HEK293 (cell line): ENCODE results near the gene STYX.

Source experiments
- CTCF ChIP-seq: fragments of 450-650 bp; formaldehyde crosslinking; IDR thresholded peaks from 2 replicates; pipeline ENCODE4 v1.5.1; 2016; ENCODE audit warnings: missing biosample characterization, missing genetic modification characterization
- GLI4 ChIP-seq: fragments of 450-650 bp; formaldehyde crosslinking; IDR thresholded peaks from 2 replicates; pipeline ENCODE4 v1.5.1; 2016; ENCODE audit warnings: missing biosample characterization, missing genetic modification characterization
- PRDM10 ChIP-seq: fragments of 450-650 bp; formaldehyde crosslinking; IDR thresholded peaks from 2 replicates; pipeline ENCODE4 v1.5.1; 2016; ENCODE audit warnings: missing biosample characterization, missing genetic modification characterization
- ZNF157 ChIP-seq: fragments of 450-650 bp; formaldehyde crosslinking; IDR thresholded peaks from 2 replicates; pipeline ENCODE4 v1.5.1; 2016; ENCODE audit warnings: missing biosample characterization, missing genetic modification characterization
- ZNF174 ChIP-seq: fragments of 450-650 bp; formaldehyde crosslinking; IDR thresholded peaks from 2 replicates; pipeline ENCODE4 v1.5.0; 2017; ENCODE audit warnings: missing biosample characterization, mild to moderate bottlenecking, missing genetic modification characterization
- ZNF324 ChIP-seq: fragments of 450-650 bp; formaldehyde crosslinking; IDR thresholded peaks from 2 replicates; pipeline ENCODE4 v1.5.1; 2016; ENCODE audit warnings: missing biosample characterization, missing genetic modification characterization
- ZSCAN18 ChIP-seq: fragments of 450-650 bp; formaldehyde crosslinking; IDR thresholded peaks from 2 replicates; pipeline ENCODE4 v1.5.1; 2016; ENCODE audit warnings: missing biosample characterization, missing genetic modification characterization

GRCh38 chr14:52755607-52756316, 25.8 kb downstream of the STYX start:
- no peak for TF ChIP-seq CTCF (tag by site-specific recombination)
- TF ChIP-seq GLI4 (tag by site-specific recombination): no peak
- no peak for TF ChIP-seq PRDM10 (tag by site-specific recombination)
- TF ChIP-seq ZNF174 (tag by site-specific recombination): no peak
- no peak for TF ChIP-seq ZNF157 (tag by site-specific recombination)
- no peak for TF ChIP-seq ZSCAN18 (tag by site-specific recombination)
- no peak for TF ChIP-seq ZNF324
